GM12875 (cell line): ENCODE results near the gene FES.

Experiments
- H3K4me3 ChIP-seq: one replicate; pipeline ENCODE4 v1.5.1; 2011; ENCODE audit warnings: low read depth, low read length, control low read depth
- TF ChIP-seq, protein P1 (sequence below): IDR thresholded peaks from 2 replicates; pipeline ENCODE4 v1.5.1; 2011; ENCODE audit warnings: low read depth, mild to moderate bottlenecking, control low read depth, inconsistent platforms, low read length, moderate library complexity, borderline replicate concordance; ENCODE audit not compliant: insufficient read depth

The FES gene

DNA sequence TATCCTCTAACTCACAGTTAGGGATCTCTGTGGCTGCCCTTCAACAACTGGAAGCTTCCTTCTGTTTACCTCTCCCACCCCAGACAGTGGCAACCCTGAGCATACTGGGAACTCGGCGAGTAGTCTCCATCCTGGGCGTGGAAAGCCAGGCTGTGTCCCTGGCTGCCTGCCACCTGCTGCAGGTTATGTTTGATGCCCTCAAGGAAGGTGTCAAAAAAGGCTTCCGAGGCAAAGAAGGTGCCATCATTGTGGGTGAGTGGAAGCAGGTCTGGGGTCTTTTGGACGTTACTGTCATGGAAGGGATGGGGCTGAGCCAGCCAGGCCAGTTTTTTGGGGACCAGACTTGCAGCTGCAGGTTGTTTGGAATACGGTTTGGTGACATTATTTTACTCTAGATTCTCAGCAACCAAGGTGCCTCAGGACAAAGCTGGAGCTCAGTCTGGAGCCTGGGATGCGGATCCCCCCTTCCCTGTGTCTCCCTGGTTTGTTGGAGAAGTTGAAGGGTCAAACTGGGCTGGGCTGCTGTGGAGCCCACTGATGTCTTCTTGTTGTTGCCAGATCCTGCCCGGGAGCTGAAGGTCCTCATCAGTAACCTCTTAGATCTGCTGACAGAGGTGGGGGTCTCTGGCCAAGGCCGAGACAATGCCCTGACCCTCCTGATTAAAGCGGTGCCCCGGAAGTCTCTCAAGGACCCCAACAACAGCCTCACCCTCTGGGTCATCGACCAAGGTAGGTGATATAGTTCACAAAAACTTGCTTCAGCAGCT, 58.2 kb downstream of the FES start:
- H3K4me3 ChIP-seq: no peak overlapping the region
- TF ChIP-seq, protein P1, sequence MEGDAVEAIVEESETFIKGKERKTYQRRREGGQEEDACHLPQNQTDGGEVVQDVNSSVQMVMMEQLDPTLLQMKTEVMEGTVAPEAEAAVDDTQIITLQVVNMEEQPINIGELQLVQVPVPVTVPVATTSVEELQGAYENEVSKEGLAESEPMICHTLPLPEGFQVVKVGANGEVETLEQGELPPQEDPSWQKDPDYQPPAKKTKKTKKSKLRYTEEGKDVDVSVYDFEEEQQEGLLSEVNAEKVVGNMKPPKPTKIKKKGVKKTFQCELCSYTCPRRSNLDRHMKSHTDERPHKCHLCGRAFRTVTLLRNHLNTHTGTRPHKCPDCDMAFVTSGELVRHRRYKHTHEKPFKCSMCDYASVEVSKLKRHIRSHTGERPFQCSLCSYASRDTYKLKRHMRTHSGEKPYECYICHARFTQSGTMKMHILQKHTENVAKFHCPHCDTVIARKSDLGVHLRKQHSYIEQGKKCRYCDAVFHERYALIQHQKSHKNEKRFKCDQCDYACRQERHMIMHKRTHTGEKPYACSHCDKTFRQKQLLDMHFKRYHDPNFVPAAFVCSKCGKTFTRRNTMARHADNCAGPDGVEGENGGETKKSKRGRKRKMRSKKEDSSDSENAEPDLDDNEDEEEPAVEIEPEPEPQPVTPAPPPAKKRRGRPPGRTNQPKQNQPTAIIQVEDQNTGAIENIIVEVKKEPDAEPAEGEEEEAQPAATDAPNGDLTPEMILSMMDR: no peak

DNA sequence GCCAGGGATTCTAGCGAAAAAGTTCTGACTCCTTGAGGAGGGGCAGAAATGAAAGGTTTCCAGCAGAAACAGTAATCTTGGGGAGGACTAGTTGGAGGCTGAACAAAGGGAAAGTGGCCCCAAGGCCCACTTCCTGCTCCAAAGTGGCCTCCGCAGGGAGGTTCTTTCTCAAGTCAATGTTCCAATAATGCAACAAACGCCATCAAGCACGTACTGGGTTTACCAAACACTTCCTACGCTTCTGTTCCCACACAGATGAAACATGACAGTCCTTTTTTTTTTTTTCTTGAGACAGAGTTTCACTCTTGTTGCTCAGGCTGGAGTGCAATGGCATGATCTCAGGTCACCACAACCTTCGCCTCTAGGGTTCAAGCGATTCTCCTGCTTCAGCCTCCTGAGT, 60.8 kb downstream of the FES start:
- TF ChIP-seq, protein P1: no peak
- no peak overlapping the region for H3K4me3 ChIP-seq
